COR-L47 (cell line): ENCODE measurements around the gene PFN1.
"Not testable (repeated sequence)": the region's sequence is repeated elsewhere in the genome, so short reads cannot be mapped to it uniquely, and the experiment has no call there.

Experiments
- DNase-seq: peaks from one replicate; lab custom pipeline; 2025; lab: John Stamatoyannopoulos, UW

PFN1 gene

DNA sequence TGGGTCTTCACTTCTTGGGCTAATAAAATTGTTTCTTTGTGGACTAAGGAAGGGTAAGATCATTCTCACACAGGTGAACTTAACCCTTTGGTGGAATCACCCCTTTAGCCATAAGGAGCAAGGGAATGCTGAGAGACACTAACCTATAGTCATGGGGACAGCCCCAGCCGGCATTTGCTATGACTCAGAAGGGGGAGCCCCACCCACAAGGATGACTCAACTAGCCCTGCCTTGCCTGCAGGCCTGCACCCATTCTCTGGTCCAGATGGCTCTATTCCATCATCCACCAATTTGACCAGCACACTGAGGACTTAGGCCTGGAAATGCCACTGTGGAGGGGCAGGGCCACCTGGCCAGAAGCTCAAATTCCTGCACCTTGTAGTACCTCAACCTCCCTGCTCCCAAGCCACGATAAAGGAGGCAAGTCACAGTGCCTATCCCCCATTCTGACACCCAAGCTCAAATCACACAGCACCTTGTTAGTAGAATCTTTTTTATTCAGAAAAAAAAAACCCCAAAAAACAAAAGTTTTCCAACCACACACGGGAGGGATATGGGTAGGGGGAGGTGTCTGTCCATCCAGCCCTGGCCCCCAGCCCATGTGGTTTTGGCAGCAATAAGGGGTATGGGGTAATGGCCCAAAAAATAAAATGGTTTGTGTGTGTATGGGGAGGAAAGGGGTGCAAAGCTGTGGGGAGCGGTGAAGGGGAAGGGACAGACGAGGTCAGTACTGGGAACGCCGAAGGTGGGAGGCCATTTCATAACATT is 3.0 kb downstream of the PFN1 start:
- no peak for DNase-seq

DNA sequence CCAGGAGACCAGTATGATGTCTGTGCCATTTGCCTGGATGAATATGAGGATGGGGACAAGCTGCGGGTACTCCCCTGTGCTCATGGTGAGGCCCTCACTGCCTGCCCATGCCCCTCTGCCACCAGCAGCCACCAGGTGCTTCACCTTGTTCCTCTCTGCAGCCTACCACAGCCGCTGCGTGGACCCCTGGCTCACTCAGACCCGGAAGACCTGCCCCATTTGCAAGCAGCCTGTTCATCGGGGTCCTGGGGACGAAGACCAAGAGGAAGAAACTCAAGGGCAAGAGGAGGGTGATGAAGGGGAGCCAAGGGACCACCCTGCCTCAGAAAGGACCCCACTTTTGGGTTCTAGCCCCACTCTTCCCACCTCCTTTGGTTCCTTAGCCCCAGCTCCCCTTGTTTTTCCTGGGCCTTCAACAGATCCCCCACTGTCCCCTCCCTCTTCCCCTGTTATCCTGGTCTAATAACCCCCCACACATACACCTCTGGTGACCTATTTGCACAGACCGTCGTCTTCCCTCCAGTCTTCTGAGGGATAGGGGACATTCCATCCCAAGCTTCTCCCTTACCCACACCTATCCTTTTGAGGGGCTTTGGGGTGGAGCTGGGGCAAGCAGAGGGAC is 3.7 kb downstream of the PFN1 start:
- no peak for DNase-seq

GRCh38 chr17:4944163-4944553 is 4.2 kb downstream of the PFN1 start:
- DNase-seq = no peak

- no peak for DNase-seq
Measured at GRCh38 chr17:4942760-4943508, 5.4 kb downstream of the PFN1 start.

GRCh38 chr17:4941319-4941610 is 7.1 kb downstream of the PFN1 start:
- DNase-seq = no peak

GRCh38 chr17:4940555-4941318 is 7.6 kb downstream of the PFN1 start:
- DNase-seq = no peak

DNA sequence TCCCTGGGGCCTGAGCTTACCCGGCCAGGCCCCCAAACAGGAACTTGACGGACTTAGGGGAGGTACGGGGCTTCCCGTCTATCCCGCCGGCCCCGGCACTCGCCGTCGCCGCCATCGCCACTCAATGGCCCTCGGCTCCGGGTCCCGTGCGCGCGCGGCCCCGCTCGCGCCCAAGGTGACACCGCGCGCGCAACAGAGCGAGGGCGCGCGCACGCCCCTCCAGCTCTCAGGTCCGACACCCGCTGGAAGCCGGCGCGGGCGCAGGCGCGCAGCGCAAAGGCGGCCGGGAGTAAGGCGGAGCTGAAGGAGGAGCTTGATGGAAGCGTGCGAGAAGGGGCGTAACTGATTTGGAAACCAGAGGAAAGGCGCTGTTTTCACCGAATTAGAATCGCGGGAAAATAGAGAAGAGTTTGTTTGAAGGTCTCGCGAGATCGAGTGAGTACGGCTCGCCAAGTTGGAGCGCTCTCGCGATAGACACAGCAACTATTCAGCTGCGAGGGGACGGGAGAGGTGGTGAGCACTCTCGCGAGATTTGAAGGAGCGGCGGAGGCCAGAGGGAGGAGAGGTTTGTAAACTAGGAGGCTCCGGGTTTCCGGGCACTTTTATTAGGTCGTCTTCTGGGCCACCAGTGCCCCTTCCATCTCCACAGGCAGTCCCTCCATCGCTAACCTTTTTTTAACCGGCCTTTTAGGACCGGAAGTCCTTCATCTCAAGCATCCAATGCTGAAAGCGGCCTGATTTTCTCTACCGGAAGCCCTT is 8.4 kb downstream of the PFN1 start, which contains the start of the genes RNF167 and SLC25A11:
RNF167 (plus strand) TSS at position 473 of the 759 bp plus-strand sequence. CDS start 642 bp downstream, outside the sequence.
SLC25A11 (minus strand) TSS at position 251 of the 759 bp plus-strand sequence; CDS start at position 115, 136 bp downstream.
- peak; percentile 93 for DNase-seq

GRCh38 chr17:4939546-4939795 is 8.9 kb downstream of the PFN1 start:
- DNase-seq = no peak

GRCh38 chr17:4938688-4939545 is 9.4 kb downstream of the PFN1 start:
- no peak for DNase-seq

GRCh38 chr17:4938069-4938491 is 10.2 kb downstream of the PFN1 start:
- no peak for DNase-seq

DNA sequence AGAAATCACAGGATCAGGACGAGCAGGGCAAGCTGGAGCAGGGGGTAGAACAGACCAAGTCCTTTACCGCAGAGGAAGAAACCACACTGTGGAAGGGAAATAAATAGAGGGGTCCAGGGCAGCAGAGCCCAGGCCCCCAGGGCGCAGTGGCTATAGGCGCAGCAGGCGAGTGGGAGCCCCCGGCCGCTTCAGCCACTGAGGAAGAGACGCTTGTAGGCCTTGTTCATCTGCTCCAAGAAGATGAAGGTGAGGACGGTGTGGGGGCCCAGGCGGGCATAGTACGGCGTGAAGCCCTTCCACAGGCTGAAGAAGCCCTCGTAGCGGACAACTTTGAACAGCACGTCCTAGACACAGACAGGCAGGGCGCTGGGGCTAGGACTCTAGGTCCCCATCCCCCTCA is 10.8 kb downstream of the PFN1 start:
- no peak for DNase-seq

DNA sequence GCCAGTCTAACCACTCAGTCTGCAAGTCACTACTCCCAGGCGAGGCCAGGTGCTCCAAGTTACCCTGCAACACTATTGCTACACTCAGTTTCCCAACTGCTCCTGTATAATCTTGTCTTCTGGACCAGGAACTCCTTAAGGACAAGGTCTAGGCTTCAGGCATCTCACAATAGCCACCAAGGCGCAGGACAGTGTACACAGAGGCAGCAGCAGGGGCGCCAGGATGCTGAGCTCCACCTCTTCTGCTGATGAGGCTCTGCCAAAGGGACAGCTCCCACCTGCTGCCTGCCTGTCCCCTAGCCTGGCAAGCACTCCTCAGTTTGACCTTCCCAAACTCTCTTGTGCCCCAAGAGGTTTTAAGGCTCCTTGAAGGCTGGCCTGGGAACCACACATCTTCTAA is 11.9 kb downstream of the PFN1 start:
- no peak for DNase-seq

GRCh38 chr17:4935650-4936049 is 12.7 kb downstream of the PFN1 start:
- DNase-seq = no peak

- DNase-seq = no peak
Measured at GRCh38 chr17:4934173-4934979, 14.0 kb downstream of the PFN1 start.

DNA sequence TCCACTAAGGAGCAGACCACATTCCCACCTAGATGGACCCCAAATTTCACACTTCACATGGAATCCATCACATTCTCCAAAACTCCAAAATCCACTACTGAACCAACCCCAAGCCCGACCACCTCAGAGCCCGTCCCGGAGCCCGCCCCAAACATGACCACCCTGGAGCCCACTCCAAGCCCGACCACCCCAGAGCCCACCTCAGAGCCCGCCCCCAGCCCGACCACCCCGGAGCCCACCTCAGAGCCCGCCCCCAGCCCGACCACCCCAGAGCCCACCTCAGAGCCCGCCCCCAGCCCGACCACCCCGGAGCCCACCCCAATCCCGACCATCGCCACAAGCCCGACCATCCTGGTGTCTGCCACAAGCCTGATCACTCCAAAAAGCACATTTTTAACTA is 14.7 kb downstream of the PFN1 start:
- DNase-seq = no peak

DNA sequence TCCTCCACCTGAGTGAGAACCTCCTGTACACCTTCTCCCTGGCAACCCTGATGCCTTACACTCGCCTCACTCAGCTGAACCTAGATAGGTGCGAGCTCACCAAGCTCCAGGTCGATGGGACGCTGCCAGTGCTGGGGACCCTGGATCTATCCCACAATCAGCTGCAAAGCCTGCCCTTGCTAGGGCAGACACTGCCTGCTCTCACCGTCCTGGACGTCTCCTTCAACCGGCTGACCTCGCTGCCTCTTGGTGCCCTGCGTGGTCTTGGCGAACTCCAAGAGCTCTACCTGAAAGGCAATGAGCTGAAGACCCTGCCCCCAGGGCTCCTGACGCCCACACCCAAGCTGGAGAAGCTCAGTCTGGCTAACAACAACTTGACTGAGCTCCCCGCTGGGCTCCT is 15.6 kb downstream of the PFN1 start:
- no peak for DNase-seq

DNA sequence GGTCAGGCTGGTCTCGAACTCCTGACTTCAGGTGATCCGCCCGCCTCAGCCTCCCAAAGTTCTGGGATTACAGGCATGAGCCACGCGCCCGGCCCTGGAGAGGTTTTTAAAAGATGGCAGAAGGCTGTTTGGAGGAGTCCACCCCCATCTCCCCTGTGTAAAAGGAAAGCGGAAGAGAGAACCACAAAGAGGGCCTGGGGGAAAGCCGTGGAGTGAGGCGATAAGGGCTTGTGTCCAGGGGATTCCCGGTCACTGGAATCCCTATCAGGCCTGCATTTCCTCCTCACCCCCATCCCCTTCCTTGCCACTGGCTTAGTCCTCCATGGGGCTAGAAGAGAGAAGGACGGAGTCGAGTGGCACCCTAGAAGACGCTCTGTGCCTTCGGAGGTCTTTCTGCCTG is 16.4 kb downstream of the PFN1 start, which contains the start of gene GP1BA:
GP1BA (plus strand) TSS at position 315 of the 400 bp plus-strand sequence. CDS start 328 bp downstream, outside the sequence.
- DNase-seq = no peak

GRCh38 chr17:4928881-4929280 is 19.4 kb downstream of the PFN1 start:
- DNase-seq = no peak

GRCh38 chr17:4926577-4927335 is 21.6 kb downstream of the PFN1 start:
- DNase-seq = not testable (repeated sequence)
